RWPE2 (cell line): ENCODE results near the gene CBS.

ENCODE experiments used
- ATAC-seq: fragments of 200-7000 bp; cut with Tn5 transposase; 3 replicates; pipeline ENCODE4 v1.9.1; 2021; ENCODE audit warnings: low read depth
- DNase-seq: peaks from one replicate; pipeline ENCODE4 v3.0.0-alpha.2; 2020; ENCODE audit warnings: low spot score
- H3K27ac ChIP-seq: fragments of 450-650 bp; 2 replicates; pipeline ENCODE4 v1.5.1; 2017; ENCODE audit warnings: mild to moderate bottlenecking; ENCODE audit not compliant: poor library complexity, severe bottlenecking
- H3K27me3 ChIP-seq: fragments of 250-450 bp; sonication (Bioruptor Pico); 2 replicates; pipeline ENCODE4 v1.5.1; 2021; ENCODE audit warnings: mild to moderate bottlenecking, moderate library complexity; ENCODE audit not compliant: insufficient read depth, poor library complexity, severe bottlenecking
- H3K36me3 ChIP-seq: fragments of 250-450 bp; sonication (Bioruptor Pico); 2 replicates; pipeline ENCODE4 v1.5.1; 2020; ENCODE audit warnings: low read depth, mild to moderate bottlenecking, moderate library complexity
- H3K4me1 ChIP-seq: fragments of 250-450 bp; sonication (Bioruptor Pico); 2 replicates; pipeline ENCODE4 v1.5.1; 2021; ENCODE audit warnings: mild to moderate bottlenecking, moderate library complexity; ENCODE audit not compliant: insufficient read depth, poor library complexity, severe bottlenecking
- H3K4me3 ChIP-seq: fragments of 250-450 bp; sonication (Bioruptor Pico); 2 replicates; pipeline ENCODE4 v1.5.1; 2021; ENCODE audit warnings: mild to moderate bottlenecking, moderate library complexity; ENCODE audit not compliant: severe bottlenecking
- H3K9me3 ChIP-seq: fragments of 250-450 bp; sonication (Bioruptor Pico); 2 replicates; pipeline ENCODE4 v1.5.1; 2021; ENCODE audit warnings: mild to moderate bottlenecking, moderate library complexity; ENCODE audit not compliant: severe bottlenecking
- CTCF ChIP-seq: fragments of 450-650 bp; IDR thresholded peaks from one replicate; pipeline ENCODE4 v1.5.1; 2017; ENCODE audit warnings: mild to moderate bottlenecking, moderate library complexity; ENCODE audit not compliant: poor library complexity, severe bottlenecking

Gene CBS

GRCh38 chr21:43027846-43028731, 47.5 kb downstream of the CBS start:
- TF ChIP-seq CTCF, result no peak
- no peak overlapping the region for H3K27ac ChIP-seq
- DNase-seq (no peak), ATAC-seq (no peak)
- no peak overlapping the region for H3K4me3 ChIP-seq
- no peaks in the 10 kb centered on the region for H3K4me1 ChIP-seq
- H3K9me3 ChIP-seq, result no peaks in the 10 kb centered on the region
- no peaks in the 10 kb centered on the region for H3K27me3 ChIP-seq
- peaks cover 49% of the 10 kb centered on the region for H3K36me3 ChIP-seq

- Histone ChIP-seq H3K27ac (no peak overlapping the region), H3K27me3 (no peaks in the 10 kb centered on the region), H3K4me1 (no peaks in the 10 kb centered on the region), H3K9me3 (no peaks in the 10 kb centered on the region), H3K4me3 (no peak overlapping the region), H3K36me3 (peaks cover 51% of the 10 kb centered on the region)
- DNase-seq (no peak), ATAC-seq (no peak)
- TF ChIP-seq CTCF, result no peak
Observed at GRCh38 chr21:43025636-43026180, 49.9 kb downstream of the CBS start.

- peaks cover 46% of the 10 kb centered on the region for H3K36me3 ChIP-seq
Observed at GRCh38 chr21:43024439-43025136, 51.0 kb downstream of the CBS start.

GRCh38 chr21:43023175-43023574, 52.5 kb downstream of the CBS start:
- no peaks in the 10 kb centered on the region for H3K4me1 ChIP-seq
- H3K36me3 ChIP-seq, result peaks cover 37% of the 10 kb centered on the region
- no peak for TF ChIP-seq CTCF
- no peak overlapping the region for H3K27ac ChIP-seq
- ATAC-seq (no peak), DNase-seq (no peak)
- H3K9me3 ChIP-seq, result no peaks in the 10 kb centered on the region
- no peaks in the 10 kb centered on the region for H3K27me3 ChIP-seq
- H3K4me3 ChIP-seq, result no peak overlapping the region

More at GRCh38 chr21:43024439-43025136, 51.0 kb downstream of the CBS start:
- no peak overlapping the region for H3K4me3 ChIP-seq
- no peaks in the 10 kb centered on the region for H3K4me1 ChIP-seq
- ATAC-seq (no peak), DNase-seq (no peak)
- H3K9me3 ChIP-seq, result no peaks in the 10 kb centered on the region
- H3K27me3 ChIP-seq, result no peaks in the 10 kb centered on the region
- H3K27ac ChIP-seq, result no peak overlapping the region
- no peak for TF ChIP-seq CTCF
